ENCODE results near the gene LNX1. TPM values are rescaled to one million over a fixed set of nuclear protein-coding genes. Genes with fewer than 3 reads are reported as not detected.

LNX1 gene
- polyA plus RNA-seq, 2 of the 4 experiments (the other 2 are of a cell fraction): 0.04 to 0.14 TPM

DNA sequence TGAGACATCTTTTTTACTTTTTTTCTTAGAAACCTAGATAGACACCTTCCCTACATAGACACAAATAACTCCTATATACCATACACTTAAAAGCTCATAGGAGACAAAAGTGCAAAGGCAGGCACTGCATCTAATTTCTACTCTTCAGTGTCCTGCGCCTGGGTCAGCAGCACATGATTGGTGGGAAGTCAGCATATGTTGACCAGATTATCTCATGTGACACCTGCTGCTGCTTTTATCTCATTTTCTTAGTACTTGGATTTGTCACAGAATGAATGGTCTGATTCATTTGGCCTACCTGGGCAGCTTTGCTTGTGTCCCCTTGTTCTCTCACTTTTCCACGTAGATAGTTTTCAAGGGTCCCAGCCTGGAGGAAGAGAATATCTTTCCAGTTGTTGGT is 24.9 kb upstream of the LNX1 start:
- TF ChIP-seq NR3C1 (IDR thresholded peaks at IDR 0.05) (no peak), HDAC2 (IDR thresholded peaks at IDR 0.05) (no peak), ZNF302 (CRISPR knock-in tag; IDR thresholded peaks at IDR 0.05) (no peak), NPAS2 (CRISPR knock-in tag; IDR thresholded peaks at IDR 0.05; ENCODE audit: borderline replicate concordance) (no peak), ZC3H11A (IDR thresholded peaks at IDR 0.05) (no peak)
- TF ChIP-seq, protein P1, sequence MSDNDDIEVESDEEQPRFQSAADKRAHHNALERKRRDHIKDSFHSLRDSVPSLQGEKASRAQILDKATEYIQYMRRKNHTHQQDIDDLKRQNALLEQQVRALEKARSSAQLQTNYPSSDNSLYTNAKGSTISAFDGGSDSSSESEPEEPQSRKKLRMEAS (IDR thresholded peaks at IDR 0.05): no peak
- TF ChIP-seq, protein P2, sequence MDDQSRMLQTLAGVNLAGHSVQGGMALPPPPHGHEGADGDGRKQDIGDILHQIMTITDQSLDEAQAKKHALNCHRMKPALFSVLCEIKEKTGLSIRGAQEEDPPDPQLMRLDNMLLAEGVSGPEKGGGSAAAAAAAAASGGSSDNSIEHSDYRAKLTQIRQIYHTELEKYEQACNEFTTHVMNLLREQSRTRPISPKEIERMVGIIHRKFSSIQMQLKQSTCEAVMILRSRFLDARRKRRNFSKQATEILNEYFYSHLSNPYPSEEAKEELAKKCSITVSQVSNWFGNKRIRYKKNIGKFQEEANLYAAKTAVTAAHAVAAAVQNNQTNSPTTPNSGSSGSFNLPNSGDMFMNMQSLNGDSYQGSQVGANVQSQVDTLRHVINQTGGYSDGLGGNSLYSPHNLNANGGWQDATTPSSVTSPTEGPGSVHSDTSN (IDR thresholded peaks at IDR 0.05): no peak
- 91% methylated on average over 2 of the region's 2 CpGs for WGBS (ENCODE audit: missing lambda C conversion rate)
- ChIA-PET CTCF (interaction anchor here (1.7 kb wide), 1 partner anchor 617 kb away, joined by 5 read pairs; no protein-coding TSS in a partner anchor), POLR2A (no interaction called here)
- H3K9me3 ChIP-seq: no peaks in the 10 kb centered on the region
- no peak overlapping the region for H3K4me2 ChIP-seq
- no peak overlapping the region for H3K27ac ChIP-seq
- no peak for DNase-seq (ENCODE audit: low read depth in 1 of 2, low spot score in 1 of 2)
- FAIRE-seq: no peak
- no peaks in the 10 kb centered on the region for H3K4me1 ChIP-seq
- H3K4me3 ChIP-seq: no peak overlapping the region
- no peak for ATAC-seq

DNA sequence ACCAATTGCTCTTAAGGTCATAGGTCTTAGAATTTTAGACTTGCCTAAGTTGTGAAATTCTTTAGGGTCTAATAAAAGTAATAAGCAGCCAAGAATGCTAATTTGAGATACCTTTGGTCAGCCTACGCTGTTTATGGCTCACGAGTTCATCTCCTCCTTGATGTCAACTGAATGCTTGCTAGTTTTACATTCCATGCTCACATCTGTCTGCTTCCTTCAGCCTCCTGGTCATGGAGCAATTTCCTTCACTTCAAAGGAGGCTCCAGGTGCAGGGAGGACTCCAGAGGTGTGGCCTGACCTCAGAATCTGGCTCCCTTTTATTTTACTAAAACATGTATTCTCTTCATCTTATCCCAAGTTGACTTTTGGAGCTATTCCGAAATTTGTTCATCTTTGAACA is 23.3 kb upstream of the LNX1 start:
- no peaks in the 10 kb centered on the region for H3K4me1 ChIP-seq
- DNase-seq (ENCODE audit: low read depth in 1 of 2, low spot score in 1 of 2) (peak in 1 of 2 experiments; percentile 20), FAIRE-seq (no peak), ATAC-seq (0 out of 6 replicates have a peak, but pooled peaks of 1 of the 2 experiments have one; percentile 45)
- TF ChIP-seq RAD21 (conservative IDR thresholded peaks at IDR 0.05 in 1 of 2, IDR thresholded peaks at IDR 0.05 in 1 of 2) (peak in 1 of 2 experiments; percentile 10; a peak in 1 of 5 replicates), ZNF302 (CRISPR knock-in tag; IDR thresholded peaks at IDR 0.05) (no peak), MAFK (IDR thresholded peaks at IDR 0.05; ENCODE audit: partially characterized antibody) (no peak), CHD4 (IDR thresholded peaks at IDR 0.05; ENCODE audit: borderline replicate concordance) (no peak)
- TF ChIP-seq, protein P3, sequence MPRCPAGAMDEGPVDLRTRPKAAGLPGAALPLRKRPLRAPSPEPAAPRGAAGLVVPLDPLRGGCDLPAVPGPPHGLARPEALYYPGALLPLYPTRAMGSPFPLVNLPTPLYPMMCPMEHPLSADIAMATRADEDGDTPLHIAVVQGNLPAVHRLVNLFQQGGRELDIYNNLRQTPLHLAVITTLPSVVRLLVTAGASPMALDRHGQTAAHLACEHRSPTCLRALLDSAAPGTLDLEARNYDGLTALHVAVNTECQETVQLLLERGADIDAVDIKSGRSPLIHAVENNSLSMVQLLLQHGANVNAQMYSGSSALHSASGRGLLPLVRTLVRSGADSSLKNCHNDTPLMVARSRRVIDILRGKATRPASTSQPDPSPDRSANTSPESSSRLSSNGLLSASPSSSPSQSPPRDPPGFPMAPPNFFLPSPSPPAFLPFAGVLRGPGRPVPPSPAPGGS (IDR thresholded peaks at IDR 0.05): no peak
- 51% methylated on average over 3 of the region's 3 CpGs for WGBS (ENCODE audit: missing lambda C conversion rate)
- H3K27ac ChIP-seq: no peak overlapping the region
- ChIA-PET CTCF (no interaction called here), POLR2A (no interaction called here)
- no peaks in the 10 kb centered on the region for H3K9me3 ChIP-seq
- H3K4me3 ChIP-seq: no peak overlapping the region
- no peak overlapping the region for H3K4me2 ChIP-seq

DNA sequence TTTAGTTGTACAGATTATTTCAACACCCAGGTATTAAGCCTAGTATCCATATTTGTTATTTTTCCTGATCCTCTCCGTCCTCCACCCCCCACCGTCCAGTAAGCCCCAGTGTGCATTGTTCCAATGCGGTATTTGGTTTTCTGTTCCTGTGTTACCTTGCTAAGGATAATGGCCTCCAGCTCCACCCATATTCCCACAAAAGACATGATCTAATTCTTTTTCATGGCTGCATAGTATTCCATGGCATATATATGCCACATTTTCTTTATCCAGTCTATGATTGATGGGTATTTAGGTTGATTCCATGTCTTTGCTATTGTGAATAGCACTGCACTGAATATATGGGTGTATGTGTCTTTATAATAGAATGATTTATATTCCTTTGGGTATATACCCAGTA is 22.1 kb upstream of the LNX1 start:
- no peak for DNase-seq (ENCODE audit: low read depth in 1 of 2, low spot score in 1 of 2)
- ATAC-seq: no peak
- Histone ChIP-seq H3K4me2 (no peak overlapping the region), H3K4me1 (no peaks in the 10 kb centered on the region), H3K9me3 (0 out of 3 replicates have a peak, but pooled peaks cover 4% of the 10 kb centered on the region), H3K27ac (no peak overlapping the region), H3K4me3 (no peak overlapping the region)
- ChIA-PET CTCF (no interaction called here), POLR2A (no interaction called here)
- no peak for FAIRE-seq
- TF ChIP-seq TFCP2L1 (CRISPR knock-in tag; IDR thresholded peaks at IDR 0.05) (no peak), NFE2L2 (conservative IDR thresholded peaks at IDR 0.05; ENCODE audit: low read length) (no peak)
- 46% methylated on average over 3 of the region's 3 CpGs for WGBS (ENCODE audit: missing lambda C conversion rate)

DNA sequence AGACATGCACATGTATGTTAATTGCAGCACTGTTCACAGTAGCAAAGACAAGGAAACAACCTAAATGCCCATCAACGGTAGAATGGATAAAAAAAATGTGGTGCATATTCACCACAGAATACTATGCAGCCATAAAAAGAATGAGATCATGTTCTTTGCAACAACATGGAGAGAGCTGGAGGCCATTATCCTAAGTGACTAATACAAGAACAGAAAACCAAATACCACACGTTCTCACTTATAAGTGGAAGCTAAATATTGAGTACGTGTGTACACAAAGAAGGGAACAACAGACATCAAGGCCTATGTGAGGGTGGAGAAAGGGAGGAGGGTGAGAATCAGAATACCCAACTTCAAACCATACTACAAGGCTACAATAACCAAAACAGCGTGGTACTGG is 17.4 kb upstream of the LNX1 start:
- Histone ChIP-seq H3K4me2 (no peak overlapping the region), H3K9me3 (0 out of 3 replicates have a peak, but pooled peaks cover 5% of the 10 kb centered on the region), H3K4me1 (no peaks in the 10 kb centered on the region), H3K4me3 (no peak overlapping the region), H3K27ac (no peak overlapping the region)
- TF ChIP-seq MAZ (IDR thresholded peaks at IDR 0.05; ENCODE audit: borderline replicate concordance, low read depth, low read length) (no peak), ZSCAN20 (CRISPR knock-in tag; IDR thresholded peaks at IDR 0.05) (no peak), CHD2 (IDR thresholded peaks at IDR 0.05; ENCODE audit: low read length, partially characterized antibody) (no peak), MYC (IDR thresholded peaks at IDR 0.05; ENCODE audit: borderline replicate concordance, low read length) (no peak), JUNB (IDR thresholded peaks at IDR 0.05) (no peak), SREBF2 (IDR thresholded peaks at IDR 0.05) (no peak), ZNF302 (CRISPR knock-in tag; IDR thresholded peaks at IDR 0.05) (no peak)
- TF ChIP-seq, protein P4, sequence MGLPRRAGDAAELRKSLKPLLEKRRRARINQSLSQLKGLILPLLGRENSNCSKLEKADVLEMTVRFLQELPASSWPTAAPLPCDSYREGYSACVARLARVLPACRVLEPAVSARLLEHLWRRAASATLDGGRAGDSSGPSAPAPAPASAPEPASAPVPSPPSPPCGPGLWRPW (IDR thresholded peaks at IDR 0.05): no peak
- POLR2A ChIA-PET: no interaction called here
- 39% methylated on average over 4 of the region's 4 CpGs for WGBS (ENCODE audit: missing lambda C conversion rate)
- CTCF ChIA-PET: no interaction called here
- DNase-seq (ENCODE audit: low read depth in 1 of 2, low spot score in 1 of 2) (no peak), FAIRE-seq (no peak), ATAC-seq (no peak)
